ENCODE results near the gene SSR4.

Gene SSR4

GRCh38 chrX:153801669-153802068 lies 7.2 kb downstream of the SSR4 start:
- no peak for TF ChIP-seq CTCF (IDR thresholded peaks at IDR 0.05; ENCODE audit: low read depth, low read length)
- H3K4me3 ChIP-seq (replicated peaks in 1 of 2; ENCODE audit: low read depth in 2 of 2, low read length in 2 of 2): no peak overlapping the region
- DNase-seq (ENCODE audit: low read depth in 2 of 2): no peak

DNA sequence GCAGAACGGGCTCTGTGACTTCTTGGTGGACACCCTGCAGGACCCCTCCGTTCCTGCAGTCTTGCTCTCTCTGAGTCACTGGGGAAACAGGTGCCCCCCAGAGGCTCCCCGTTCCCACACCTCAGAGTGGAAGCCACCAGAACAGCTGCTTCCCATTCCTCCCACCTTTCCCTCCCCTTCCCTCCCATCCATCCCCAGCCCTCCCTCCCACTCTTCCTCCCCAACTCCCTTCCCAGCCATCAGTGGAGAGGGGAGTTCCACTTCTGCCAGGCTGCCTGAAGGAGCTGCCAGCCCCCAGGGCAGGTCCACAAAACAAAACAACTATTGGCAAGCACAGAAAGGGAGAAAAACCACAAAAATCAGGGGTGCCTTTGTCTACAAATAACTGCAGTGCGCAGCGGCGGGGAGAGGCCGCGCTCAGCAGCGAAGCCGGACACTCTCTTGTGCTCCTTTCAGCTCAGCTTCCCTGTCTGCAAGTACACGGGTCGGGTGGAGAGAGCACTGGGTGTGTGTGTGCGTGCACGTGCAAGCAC lies 8.1 kb downstream of the SSR4 start:
- DNase-seq (ENCODE audit: low read depth in 2 of 2): no peak
- no peak overlapping the region for H3K4me3 ChIP-seq (replicated peaks in 1 of 2; ENCODE audit: low read depth in 2 of 2, low read length in 2 of 2)
- TF ChIP-seq CTCF (IDR thresholded peaks at IDR 0.05; ENCODE audit: low read depth, low read length): no peak

DNA sequence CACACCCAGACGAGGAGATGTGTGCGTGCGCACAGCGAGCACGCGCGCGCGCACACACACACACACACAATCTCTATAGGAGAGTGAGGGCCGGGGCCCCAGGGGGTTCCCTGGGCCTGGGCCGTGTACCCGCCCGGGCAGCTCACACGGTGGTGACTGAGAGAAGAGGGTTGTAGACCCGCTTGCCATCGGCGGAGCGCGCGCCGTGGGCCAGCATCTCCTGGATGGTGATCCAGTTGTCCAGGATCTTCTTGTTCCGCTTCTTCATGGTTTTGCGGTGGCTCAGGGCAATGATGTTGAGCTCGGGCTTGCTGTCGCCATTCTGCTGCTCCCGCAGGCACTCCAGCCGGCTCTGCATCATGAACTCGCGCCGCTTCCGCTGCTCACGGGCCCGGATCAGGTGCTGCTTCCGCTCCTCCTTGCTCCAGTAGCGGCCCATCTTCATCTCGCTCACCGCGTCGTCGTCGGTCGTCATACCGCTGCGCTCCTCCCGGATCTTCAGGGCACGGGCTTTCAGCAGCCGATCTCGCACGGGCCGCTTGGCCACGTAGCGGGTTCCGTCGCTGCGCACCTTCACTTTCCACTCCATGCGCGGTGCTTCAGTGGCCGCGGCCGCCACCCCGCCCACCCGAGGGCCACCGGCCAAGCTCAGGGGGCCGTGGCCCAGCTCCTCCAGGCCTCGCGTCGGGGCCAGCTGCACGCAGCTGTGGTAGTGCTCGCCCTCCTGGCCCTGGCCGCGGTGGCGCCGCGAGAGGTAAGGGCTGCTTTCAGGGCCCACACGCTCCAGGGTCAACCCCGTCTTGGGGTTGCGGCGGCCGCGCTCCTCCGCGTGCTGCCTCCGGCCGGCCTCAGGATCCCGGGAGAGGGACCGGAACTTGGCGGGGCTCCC lies 9.0 kb downstream of the SSR4 start:
- no peak overlapping the region for H3K4me3 ChIP-seq (replicated peaks in 1 of 2; ENCODE audit: low read depth in 2 of 2, low read length in 2 of 2)
- no peak for TF ChIP-seq CTCF (IDR thresholded peaks at IDR 0.05; ENCODE audit: low read depth, low read length)
- no peak for DNase-seq (ENCODE audit: low read depth in 2 of 2)

DNA sequence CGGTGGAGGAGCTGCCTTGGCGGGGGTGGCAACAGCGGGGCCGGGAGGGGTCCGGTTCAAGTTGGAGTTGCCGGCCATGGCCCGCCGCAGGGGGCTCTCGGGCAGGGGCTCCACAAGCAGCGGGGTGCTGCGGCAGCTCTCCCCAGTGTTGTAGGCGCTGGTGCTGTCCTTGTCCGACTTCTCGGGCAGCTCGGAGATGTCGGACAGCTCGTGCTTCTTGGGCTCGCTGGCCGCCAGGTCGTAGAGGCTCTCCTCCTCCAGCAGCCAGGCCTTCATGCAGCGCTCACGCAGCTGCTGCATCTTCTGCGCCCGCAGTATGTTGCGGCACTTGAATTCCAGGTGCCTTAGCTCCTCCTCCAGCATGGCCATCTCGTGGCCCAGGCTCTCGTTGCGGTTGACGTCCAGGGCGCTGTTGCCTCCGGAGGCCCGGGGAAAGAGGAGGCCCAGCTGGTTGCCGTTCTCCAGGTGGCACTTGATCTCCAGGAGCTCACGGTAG lies 9.7 kb downstream of the SSR4 start:
- TF ChIP-seq CTCF (IDR thresholded peaks at IDR 0.05; ENCODE audit: low read depth, low read length): no peak
- no peak for DNase-seq (ENCODE audit: low read depth in 2 of 2)

DNA sequence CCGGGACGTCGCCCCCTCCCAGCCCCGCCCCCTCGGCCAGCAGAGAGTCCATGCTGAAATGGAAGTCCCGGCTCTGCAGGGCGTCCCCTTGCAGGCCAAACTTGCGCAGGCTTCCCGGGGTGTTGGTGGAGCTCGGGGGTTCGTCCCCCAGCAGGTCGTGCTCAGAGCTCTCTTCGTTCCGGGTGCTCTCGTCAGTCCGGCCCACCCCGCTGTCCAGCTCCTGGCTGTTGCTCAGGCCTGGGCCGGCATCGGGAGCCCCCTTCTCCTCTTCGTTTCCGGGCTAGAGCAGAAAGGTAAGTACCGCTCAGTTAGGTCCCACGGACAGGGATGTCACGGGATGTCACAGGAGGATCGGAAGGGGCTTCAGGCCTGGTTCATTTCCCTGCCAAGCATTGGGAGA lies 10.2 kb downstream of the SSR4 start:
- no peak for DNase-seq (ENCODE audit: low read depth in 2 of 2)
- TF ChIP-seq CTCF (IDR thresholded peaks at IDR 0.05; ENCODE audit: low read depth, low read length): no peak

More for the DNA sequence above, 9.7 kb downstream of the SSR4 start:
- no peak overlapping the region for H3K4me3 ChIP-seq (replicated peaks in 1 of 2; ENCODE audit: low read depth in 2 of 2, low read length in 2 of 2)

GRCh38 chrX:153805436-153805835 lies 11.0 kb downstream of the SSR4 start:
- TF ChIP-seq CTCF (IDR thresholded peaks at IDR 0.05; ENCODE audit: low read depth, low read length): no peak
- no peak for DNase-seq (ENCODE audit: low read depth in 2 of 2)
- no peak overlapping the region for H3K4me3 ChIP-seq (replicated peaks in 1 of 2; ENCODE audit: low read depth in 2 of 2, low read length in 2 of 2)

More for the DNA sequence above, 10.2 kb downstream of the SSR4 start:
- H3K4me3 ChIP-seq (replicated peaks in 1 of 2; ENCODE audit: low read depth in 2 of 2, low read length in 2 of 2): no peak overlapping the region

All from cardiac fibroblast (primary cell).